OCI-LY3 (cell line): Measurements from ENCODE around the gene HDAC7.

Experiments
- EZH2phosphoT487 ChIP-seq: fragments of 200-600 bp; shearing (Covaris generic); IDR thresholded peaks from 2 replicates; pipeline ENCODE4 v1.6.1; 2018; ENCODE audit warnings: antibody characterized with exemption, mixed run types, low read depth
- TF ChIP-seq, protein P1 (sequence below): fragments of 200-600, 300-600 bp; sonication (generic); IDR thresholded peaks from 2 replicates; pipeline ENCODE4 v1.5.1; 2014; ENCODE audit warnings: antibody characterized with exemption, low read length, low read depth

DNA sequence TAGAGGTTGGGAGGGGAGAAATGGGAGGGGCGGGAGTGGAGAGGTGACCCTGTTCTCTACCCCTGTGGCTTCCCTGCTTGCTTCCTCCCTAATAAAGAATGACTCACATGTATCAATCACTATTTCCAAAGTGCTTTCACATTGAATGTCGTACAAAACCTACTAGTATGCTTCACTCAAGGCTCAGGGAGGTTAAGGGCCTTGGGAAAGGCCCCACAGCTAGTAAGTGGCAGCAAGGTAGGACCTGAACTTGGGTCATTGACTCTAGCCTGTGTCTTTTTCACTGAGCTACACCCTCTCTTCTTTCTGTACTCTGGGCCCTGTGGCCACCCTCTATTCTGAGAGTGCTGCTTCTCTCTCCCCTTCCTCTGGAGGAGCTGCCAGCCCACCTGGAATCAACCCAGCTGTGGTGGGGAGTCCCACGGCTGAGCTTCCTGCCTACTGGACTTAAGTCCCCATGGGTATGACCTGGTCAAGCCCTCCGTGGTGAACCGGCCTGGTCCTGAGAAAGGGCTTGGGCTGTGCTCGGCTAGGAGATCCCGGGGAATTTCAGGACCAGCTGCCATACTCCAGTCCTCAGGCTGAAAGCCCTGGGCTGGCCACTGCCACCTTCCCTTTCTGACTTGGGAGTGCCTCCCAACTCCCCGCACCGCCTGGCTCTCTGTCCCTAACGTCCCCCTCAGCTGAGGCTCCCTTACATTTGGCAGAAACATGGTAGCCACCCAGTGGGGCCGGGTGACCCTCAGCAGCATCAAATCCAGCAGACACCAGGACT lies 33.6 kb downstream of the HDAC7 start:
- TF ChIP-seq, protein P1, sequence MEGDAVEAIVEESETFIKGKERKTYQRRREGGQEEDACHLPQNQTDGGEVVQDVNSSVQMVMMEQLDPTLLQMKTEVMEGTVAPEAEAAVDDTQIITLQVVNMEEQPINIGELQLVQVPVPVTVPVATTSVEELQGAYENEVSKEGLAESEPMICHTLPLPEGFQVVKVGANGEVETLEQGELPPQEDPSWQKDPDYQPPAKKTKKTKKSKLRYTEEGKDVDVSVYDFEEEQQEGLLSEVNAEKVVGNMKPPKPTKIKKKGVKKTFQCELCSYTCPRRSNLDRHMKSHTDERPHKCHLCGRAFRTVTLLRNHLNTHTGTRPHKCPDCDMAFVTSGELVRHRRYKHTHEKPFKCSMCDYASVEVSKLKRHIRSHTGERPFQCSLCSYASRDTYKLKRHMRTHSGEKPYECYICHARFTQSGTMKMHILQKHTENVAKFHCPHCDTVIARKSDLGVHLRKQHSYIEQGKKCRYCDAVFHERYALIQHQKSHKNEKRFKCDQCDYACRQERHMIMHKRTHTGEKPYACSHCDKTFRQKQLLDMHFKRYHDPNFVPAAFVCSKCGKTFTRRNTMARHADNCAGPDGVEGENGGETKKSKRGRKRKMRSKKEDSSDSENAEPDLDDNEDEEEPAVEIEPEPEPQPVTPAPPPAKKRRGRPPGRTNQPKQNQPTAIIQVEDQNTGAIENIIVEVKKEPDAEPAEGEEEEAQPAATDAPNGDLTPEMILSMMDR: no peak
- TF ChIP-seq EZH2phosphoT487: no peak
